Heart left ventricle (tissue), 13 donors: ENCODE data around the gene IRS1.

Experiments
- POLR2A ChIP-seq, 2 donors: fragments of 450-650 bp; IDR thresholded peaks; one replicate each; pipeline ENCODE4 v1.6.1; 2017; ENCODE audit warnings: antibody characterized with exemption in 2 of 2, mild to moderate bottlenecking in 2 of 2, moderate library complexity in 2 of 2
- TF ChIP-seq, protein P1 (sequence below), 12 donors: fragments of 200-600 bp; sonication (generic) in 4 of 12; IDR thresholded peaks; one replicate each; pipeline versions ENCODE4 v1.5.0 to v1.8.0; 2018 to 2022; ENCODE audit warnings: antibody characterized with exemption in 12 of 12, mild to moderate bottlenecking in 5 of 12
- donor health status: ischemic (EF 13 %, LVEDD 7.1; RV severe dilation, severe dysfunction).
- donor health status: DM: no; HTN: yes; CAD: no.
- donor health status: DM: no; HTN: no; CAD: no.
- donor health status: ischemic (EF 25% LVEDD 6.9; RV normal size, moderate dysfunction).
- donor health status: ischemic (EF 25% LVEDD 5.7; RV mildly dilated, moderate dysfunction).
- donor health status: ischemic (EF 35%, LVEDD 5.7; RV mildly dilated, moderate dysfunction).
- donor health status: nonischemic (EF 11% LVEDD 7.7; RV severe dilation, severe dysfunction).
- donor health status: DM: yes; HTN: yes; CAD: no.
- donor health status: PGD.
- donor health status: ischemic (EF 29% LVEDD 5.4; RV normal size, mild dysfunction).
- donor health status: nonischemic (EF 23%, LVEDD 6.1; RV moderate dilation, normal function).

GRCh38 chr2:226733927-226734564 lies 65.6 kb downstream of the IRS1 start:
- TF ChIP-seq, protein P1, sequence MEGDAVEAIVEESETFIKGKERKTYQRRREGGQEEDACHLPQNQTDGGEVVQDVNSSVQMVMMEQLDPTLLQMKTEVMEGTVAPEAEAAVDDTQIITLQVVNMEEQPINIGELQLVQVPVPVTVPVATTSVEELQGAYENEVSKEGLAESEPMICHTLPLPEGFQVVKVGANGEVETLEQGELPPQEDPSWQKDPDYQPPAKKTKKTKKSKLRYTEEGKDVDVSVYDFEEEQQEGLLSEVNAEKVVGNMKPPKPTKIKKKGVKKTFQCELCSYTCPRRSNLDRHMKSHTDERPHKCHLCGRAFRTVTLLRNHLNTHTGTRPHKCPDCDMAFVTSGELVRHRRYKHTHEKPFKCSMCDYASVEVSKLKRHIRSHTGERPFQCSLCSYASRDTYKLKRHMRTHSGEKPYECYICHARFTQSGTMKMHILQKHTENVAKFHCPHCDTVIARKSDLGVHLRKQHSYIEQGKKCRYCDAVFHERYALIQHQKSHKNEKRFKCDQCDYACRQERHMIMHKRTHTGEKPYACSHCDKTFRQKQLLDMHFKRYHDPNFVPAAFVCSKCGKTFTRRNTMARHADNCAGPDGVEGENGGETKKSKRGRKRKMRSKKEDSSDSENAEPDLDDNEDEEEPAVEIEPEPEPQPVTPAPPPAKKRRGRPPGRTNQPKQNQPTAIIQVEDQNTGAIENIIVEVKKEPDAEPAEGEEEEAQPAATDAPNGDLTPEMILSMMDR (IDR thresholded peaks at IDR 0.05) = no peak
- no peak for TF ChIP-seq POLR2A (IDR thresholded peaks at IDR 0.05)
